Fibroblast of mammary gland (primary cell): ENCODE measurements around the gene CKAP2.
"Not testable (repeated sequence)": the region's sequence is repeated elsewhere in the genome, so short reads cannot be mapped to it uniquely, and the experiment has no call there.

Source experiments
- DNase-seq: peaks from one replicate; pipeline ENCODE4 v3.0.0-alpha.2; 2010; ENCODE audit warnings: low read depth
- H3K4me3 ChIP-seq: 2 replicates; pipeline ENCODE4 v1.5.1; 2011; ENCODE audit warnings: low read depth, mild to moderate bottlenecking, low read length, moderate library complexity; ENCODE audit not compliant: control insufficient read depth

The CKAP2 gene

GRCh38 chr13:52494241-52494640 is 39.0 kb downstream of the CKAP2 start:
- not testable (repeated sequence) for H3K4me3 ChIP-seq, DNase-seq

- H3K4me3 ChIP-seq, DNase-seq: not testable (repeated sequence)
Measured at GRCh38 chr13:52497979-52498378, 42.7 kb downstream of the CKAP2 start.

GRCh38 chr13:52502277-52502676 is 47.0 kb downstream of the CKAP2 start:
- not testable (repeated sequence) for H3K4me3 ChIP-seq, DNase-seq

- not testable (repeated sequence) for H3K4me3 ChIP-seq, DNase-seq
Measured at GRCh38 chr13:52505843-52506242, 50.6 kb downstream of the CKAP2 start.

GRCh38 chr13:52509532-52509931 is 54.3 kb downstream of the CKAP2 start:
- DNase-seq, H3K4me3 ChIP-seq: not testable (repeated sequence)

- DNase-seq, H3K4me3 ChIP-seq: not testable (repeated sequence)
Measured at GRCh38 chr13:52510221-52510797, 55.0 kb downstream of the CKAP2 start.

GRCh38 chr13:52511598-52511997 is 56.3 kb downstream of the CKAP2 start:
- not testable (repeated sequence) for H3K4me3 ChIP-seq, DNase-seq

- DNase-seq: peak; percentile 62
- not testable (repeated sequence) for H3K4me3 ChIP-seq
Measured at GRCh38 chr13:52513957-52514596, 58.8 kb downstream of the CKAP2 start.

GRCh38 chr13:52523323-52523722 is 68.0 kb downstream of the CKAP2 start:
- H3K4me3 ChIP-seq, DNase-seq: not testable (repeated sequence)
